Uterus (tissue), 2 donors: ENCODE measurements around the gene TRPC4AP.

Experiments used
- CTCF ChIP-seq, 4 experiments: fragments of 200-600 bp in 2 of 4; fragments of 450-650 bp in 2 of 4; sonication (generic) in 2 of 4; IDR thresholded peaks; one replicate each; pipeline ENCODE4 v1.5.1; 2016 to 2019; ENCODE audit warnings: antibody characterized with exemption in 4 of 4, mild to moderate bottlenecking in 2 of 4, moderate library complexity in 1 of 4
- POLR2A ChIP-seq, 2 donors: fragments of 450-650 bp; IDR thresholded peaks; one replicate each; pipeline ENCODE4 v1.6.1; 2016; ENCODE audit warnings: antibody characterized with exemption in 2 of 2, mild to moderate bottlenecking in 1 of 2, moderate library complexity in 1 of 2

GRCh38 chr20:34954904-34955230, 137.7 kb downstream of the TRPC4AP start:
- no peak for TF ChIP-seq CTCF (IDR thresholded peaks at IDR 0.05)
- no peak for TF ChIP-seq POLR2A (IDR thresholded peaks at IDR 0.05)
